ENCODE results near the gene VAMP8. TPM values are rescaled to one million over a fixed set of nuclear protein-coding genes. Genes with fewer than 3 reads are reported as not detected.

VAMP8 gene
- total and polyA plus RNA-seq, 9 donors = 5.9 to 58.4 (median 24.7) TPM

DNA sequence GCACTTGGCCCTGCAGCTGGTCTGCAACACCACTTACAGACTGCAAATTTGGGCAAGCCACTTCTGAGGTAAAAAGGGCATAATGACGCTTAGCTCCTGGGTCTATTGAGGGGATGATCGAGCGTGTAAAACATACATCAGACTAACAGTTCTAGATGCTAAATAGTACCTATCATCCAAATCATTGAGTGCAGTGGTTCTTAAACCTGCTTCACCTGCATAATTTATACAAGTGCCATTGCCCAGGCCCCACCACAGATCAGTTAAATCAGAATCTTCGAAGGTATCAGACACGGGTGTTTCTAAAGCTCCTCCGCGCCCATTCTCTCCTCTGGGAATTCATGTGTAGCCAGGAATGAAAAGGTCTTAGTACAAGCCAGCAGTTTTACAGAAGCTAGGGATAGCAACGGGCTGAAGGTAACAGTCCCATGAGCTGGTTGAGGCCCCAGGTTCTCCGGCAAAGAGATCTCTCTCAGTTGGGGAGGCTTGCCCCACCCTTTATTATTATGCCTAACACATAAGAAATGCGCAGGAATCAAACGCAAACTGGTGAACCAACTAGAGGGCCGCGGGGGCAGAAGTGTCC is 17.4 kb downstream of the VAMP8 start:
- Histone ChIP-seq H3K27ac (peak overlapping the region; percentile 11 to 74), H3K36me3 (no peaks in the 10 kb centered on the region), H3K27me3 (no peaks in the 10 kb centered on the region), H3K9me3 (no peaks in the 10 kb centered on the region), H3K4me1 (ENCODE audit: insufficient read depth) (peaks cover 22% of the 10 kb centered on the region), H3K4me3 (peak overlapping the region; percentile 83)
- no peak for TF ChIP-seq EP300 (IDR thresholded peaks at IDR 0.05)
- TF ChIP-seq POLR2A (IDR thresholded peaks at IDR 0.05) = no peak
- TF ChIP-seq, protein P1, sequence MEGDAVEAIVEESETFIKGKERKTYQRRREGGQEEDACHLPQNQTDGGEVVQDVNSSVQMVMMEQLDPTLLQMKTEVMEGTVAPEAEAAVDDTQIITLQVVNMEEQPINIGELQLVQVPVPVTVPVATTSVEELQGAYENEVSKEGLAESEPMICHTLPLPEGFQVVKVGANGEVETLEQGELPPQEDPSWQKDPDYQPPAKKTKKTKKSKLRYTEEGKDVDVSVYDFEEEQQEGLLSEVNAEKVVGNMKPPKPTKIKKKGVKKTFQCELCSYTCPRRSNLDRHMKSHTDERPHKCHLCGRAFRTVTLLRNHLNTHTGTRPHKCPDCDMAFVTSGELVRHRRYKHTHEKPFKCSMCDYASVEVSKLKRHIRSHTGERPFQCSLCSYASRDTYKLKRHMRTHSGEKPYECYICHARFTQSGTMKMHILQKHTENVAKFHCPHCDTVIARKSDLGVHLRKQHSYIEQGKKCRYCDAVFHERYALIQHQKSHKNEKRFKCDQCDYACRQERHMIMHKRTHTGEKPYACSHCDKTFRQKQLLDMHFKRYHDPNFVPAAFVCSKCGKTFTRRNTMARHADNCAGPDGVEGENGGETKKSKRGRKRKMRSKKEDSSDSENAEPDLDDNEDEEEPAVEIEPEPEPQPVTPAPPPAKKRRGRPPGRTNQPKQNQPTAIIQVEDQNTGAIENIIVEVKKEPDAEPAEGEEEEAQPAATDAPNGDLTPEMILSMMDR (IDR thresholded peaks at IDR 0.05) = no peak
- no peak for DNase-seq
- WGBS, 3 donors = 18 to 24% (median 18%) methylated on average over 13 of the region's 13 CpGs
- intact Hi-C loops (cut with DNase I) = no loop called here

- Histone ChIP-seq H3K36me3 (no peaks in the 10 kb centered on the region), H3K4me3 (peak within 1 kb of the TSS; percentile 83), H3K9me3 (no peaks in the 10 kb centered on the region), H3K4me1 (ENCODE audit: insufficient read depth) (peaks cover 17% of the 10 kb centered on the region), H3K27ac (peak within 1 kb of the TSS; percentile 11 to 74), H3K27me3 (no peaks in the 10 kb centered on the region)
- WGBS, 3 donors = 0% methylated on average over 37 to 47 of the region's 47 CpGs
- intact Hi-C loops (cut with DNase I) = no loop called here
- TF ChIP-seq, protein P1 (IDR thresholded peaks at IDR 0.05) = no peak
- TF ChIP-seq POLR2A (IDR thresholded peaks at IDR 0.05) (peak; percentile 88), EP300 (IDR thresholded peaks at IDR 0.05) (no peak)
- peak; percentile 91 to 95 (median 92) for DNase-seq
These were observed 18.1 kb downstream of the VAMP8 start, which contains the start of gene RNF181 for GRCh38 chr2:85595301-85596025. Gene RNF181 (plus strand): TSS chr2:85595745. CDS start chr2:85595764, 19 bp downstream.

DNA sequence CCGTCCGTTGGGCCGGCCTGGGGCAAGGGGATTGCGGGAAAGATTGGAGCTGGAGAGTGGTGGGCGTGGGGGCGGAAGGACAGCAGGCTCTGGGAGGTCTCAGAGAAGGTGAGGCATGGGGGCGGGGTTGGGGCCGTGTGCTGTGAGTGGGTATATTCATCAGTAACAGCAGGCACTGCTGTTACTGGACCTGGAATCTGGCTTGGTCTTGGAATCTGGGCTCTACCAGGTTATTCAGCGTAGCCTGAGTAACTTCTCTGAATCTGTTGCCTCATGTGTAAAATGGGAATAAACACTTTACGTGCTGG is 18.6 kb downstream of the VAMP8 start:
- Histone ChIP-seq H3K36me3 (no peaks in the 10 kb centered on the region), H3K9me3 (no peaks in the 10 kb centered on the region), H3K27ac (peak overlapping the region in 1 of 2 donors; percentile 74), H3K27me3 (no peaks in the 10 kb centered on the region), H3K4me1 (ENCODE audit: insufficient read depth) (peaks cover 12% of the 10 kb centered on the region), H3K4me3 (peak overlapping the region; percentile 83)
- WGBS, 3 donors = 1 to 2% (median 1%) methylated on average over 10 of the region's 10 CpGs
- intact Hi-C loops (cut with DNase I) = no loop called here
- TF ChIP-seq POLR2A (IDR thresholded peaks at IDR 0.05) (no peak), EP300 (IDR thresholded peaks at IDR 0.05) (no peak)
- TF ChIP-seq, protein P1 (IDR thresholded peaks at IDR 0.05) = no peak
- DNase-seq = no peak

DNA sequence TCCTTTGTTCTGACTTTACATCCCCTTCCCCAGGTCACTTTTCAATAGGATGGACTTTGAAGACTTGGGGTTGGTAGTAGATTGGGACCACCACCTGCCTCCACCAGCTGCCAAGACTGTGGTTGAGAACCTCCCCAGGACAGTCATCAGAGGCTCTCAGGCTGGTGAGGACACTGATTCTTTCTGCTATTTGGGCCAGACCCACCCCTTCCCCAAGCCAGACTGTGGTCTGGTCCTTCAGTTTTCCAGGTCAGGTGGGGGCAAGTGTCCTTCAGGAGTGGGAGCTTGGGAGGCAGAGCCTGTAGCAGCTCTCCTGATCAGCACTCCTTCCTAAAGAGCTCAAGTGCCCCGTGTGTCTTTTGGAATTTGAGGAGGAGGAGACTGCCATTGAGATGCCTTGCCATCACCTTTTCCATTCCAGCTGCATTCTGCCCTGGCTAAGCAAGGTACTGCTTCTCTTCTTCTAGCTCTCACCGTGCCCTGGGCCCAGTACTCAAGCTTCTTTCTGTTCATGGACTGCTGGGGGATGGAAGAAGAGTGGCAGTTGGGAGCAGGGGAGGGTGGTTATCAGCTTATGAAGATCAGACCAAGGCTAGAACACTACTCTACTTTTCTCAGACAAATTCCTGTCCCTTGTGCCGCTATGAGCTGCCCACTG is 19.2 kb downstream of the VAMP8 start:
- no peaks in the 10 kb centered on the region for H3K9me3 ChIP-seq
- no peak for DNase-seq
- intact Hi-C loops (cut with DNase I) = no loop called here
- H3K27me3 ChIP-seq = no peaks in the 10 kb centered on the region
- 37 to 62% (median 61%) methylated on average over 3 of the region's 3 CpGs for WGBS, 3 donors
- no peak overlapping the region for H3K27ac ChIP-seq
- H3K4me1 ChIP-seq (ENCODE audit: insufficient read depth) = peaks cover 11% of the 10 kb centered on the region
- H3K36me3 ChIP-seq = no peaks in the 10 kb centered on the region
- TF ChIP-seq, protein P1 (IDR thresholded peaks at IDR 0.05) = no peak
- TF ChIP-seq EP300 (IDR thresholded peaks at IDR 0.05) = no peak
- no peak for TF ChIP-seq POLR2A (IDR thresholded peaks at IDR 0.05)
- H3K4me3 ChIP-seq = peak overlapping the region; percentile 83
